ENCODE measurements around the gene AMER3.

The AMER3 gene

DNA sequence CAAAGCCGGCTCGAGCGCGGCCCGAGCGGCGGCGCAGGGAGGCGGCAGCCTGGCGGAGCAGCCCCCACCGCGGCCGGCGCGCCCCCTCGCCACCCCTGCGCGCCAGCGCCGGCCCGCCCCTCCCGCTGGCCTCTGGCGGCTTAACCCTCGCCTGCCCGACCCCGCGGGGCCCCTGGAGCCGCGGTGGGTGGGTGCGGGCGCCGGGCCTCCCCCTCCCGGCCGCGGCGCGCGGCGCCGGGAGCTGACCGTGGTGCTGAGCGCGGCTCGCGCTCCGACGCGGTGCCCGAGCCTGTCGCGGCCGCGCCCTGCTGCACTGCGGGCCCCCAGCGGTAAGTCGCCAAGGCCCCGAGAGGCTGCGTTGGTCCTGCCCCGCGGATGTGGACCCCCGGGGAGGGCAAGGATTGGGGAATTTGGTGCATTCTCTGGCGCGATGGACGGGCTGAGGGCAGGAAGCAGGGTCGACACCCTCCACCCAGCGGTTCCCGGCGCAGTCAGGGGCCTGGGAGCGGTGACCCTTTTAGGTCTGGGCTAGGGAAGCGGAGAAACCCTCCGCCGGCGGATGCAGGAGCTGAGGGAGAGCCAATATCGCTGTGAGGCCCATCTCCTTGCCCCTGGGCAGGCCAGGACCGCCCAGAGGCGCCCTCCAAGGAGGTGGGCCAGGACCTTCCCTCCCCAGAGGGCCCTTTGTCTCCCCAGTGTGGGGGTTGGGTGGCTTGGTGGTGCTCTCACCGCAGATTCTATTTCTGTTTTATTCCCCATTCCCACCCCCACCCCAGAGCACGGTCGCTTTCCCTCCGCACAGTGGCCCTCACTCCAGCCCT is 923 bp downstream of the AMER3 start:
- no peak for DNase-seq (ENCODE audit: low spot score)

DNA sequence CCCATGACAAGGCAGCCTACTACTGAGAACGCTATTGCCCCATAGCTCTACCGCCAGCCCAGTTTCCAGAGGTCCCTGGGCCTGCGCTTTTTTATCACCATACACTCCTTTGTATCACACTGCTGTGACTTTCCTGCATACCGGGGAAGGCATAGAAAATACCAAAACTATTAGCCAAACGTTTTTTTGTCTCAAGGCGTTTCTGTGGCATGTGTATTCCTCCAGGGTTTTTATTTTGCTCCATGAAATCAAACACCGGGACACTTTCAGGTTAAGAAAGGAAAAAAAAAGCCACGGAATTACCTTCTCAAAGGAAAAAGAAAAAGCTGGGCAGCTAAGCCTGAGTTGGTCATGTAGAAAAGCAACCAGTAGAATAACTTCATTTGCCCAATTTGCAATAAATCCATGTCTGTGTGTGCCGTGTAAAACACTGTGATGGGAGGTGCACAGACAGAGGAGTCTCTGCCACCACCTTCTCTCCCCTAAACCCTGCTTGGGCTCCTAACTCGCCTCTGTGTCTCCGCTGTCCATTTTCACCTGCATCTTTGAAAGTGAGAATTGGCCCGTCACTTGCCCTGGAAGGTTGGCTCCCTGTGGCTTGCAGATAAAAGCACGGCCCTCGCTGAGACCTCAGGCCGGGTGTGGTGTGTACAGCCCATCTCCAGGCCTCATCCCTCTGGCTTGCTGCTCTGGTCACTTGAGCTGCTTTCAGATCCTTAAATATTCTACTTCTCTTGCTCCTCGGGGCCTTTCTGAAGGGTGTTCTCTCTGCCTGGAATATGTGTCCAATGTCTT is 1.7 kb downstream of the AMER3 start:
- DNase-seq (ENCODE audit: low spot score) = no peak

DNA sequence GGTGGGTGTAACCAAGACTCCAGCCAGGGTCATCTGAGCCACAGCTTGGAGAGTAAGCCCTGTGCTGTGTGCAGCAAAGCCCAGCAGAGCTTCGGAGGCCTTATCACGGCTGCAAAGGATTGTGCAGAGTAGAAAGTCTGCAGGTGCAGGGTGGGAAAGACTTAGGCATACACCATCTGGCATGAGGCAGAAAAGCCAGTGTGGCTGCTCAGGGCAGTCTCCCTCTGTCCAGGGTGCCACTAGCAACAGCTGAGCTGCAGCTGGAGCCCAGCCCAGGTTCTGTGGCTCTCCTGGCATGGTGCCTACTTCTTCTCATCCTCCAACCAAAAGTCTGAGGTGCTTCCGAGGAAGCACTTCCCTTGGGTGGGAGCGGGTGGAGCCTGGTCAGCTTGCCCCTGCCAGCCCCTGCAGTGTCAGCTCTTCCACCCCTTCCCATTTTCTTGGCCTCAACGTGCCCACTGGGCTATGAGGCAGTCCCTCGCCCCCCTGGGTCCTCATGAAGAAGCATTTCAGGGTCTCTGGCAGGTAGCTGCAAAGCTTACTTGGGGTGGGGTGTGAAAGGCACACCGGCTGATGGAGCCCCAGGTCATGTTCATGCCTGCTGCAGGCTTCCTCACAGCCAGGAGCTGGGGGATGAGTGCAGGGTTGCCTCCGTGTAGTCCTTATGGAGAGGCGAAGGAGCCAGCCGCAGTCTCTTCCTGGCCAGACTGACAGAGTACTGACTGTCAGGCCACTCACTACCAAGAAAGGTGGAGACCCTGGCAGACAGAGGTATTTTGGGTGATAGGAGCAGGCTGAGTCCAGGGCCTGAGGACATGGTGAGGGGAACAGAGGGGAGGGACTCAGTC is 4.8 kb downstream of the AMER3 start:
- DNase-seq (ENCODE audit: low spot score) = no peak

DNA sequence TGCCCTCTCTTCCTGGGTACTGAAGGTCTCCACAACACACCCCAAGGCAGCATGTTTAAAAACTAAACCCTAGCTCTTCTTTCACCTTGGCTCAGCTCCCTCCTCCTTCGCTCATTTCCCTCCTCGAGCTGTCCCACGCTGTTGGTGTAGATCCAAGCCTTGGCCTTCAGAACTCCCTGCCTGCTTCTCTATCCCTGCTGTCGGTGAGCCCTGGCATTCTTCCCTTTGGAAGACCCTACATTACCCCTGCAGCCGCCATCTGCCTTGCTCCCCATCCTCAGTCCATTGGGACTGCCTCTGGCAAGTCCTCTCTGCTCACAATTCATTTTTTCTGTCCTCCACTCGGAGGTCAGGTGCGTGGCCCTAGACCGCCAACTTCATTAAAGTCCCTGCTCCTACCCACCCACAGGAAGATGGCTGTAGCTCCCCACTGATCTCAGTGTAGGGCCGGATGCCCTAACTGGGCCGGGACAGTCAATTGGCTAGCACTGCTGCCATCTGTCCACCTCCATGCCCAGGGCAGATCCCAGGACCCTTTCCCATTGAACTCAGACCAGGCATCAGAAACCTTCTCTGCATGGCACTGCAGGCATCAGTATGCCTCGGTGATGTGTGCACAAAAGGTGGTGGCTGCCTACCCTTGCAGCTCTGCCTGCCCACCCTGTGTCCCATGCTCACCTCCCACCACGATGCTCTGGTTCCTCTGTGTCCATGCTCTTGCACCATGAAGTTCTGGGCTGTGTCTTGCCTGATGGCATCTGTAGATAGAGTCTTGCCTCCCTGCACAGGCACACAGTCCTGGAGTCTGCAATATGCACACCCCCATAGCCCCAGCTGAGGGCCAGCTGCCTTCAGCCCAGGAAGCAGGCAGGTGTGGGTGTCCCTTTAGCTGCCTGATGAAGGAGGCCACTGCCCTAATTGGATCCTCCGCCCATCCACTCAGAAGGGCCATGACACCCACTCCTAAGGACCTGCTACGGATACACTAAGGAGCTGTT is 5.7 kb downstream of the AMER3 start:
- DNase-seq (ENCODE audit: low spot score) = no peak

- no peak for DNase-seq (ENCODE audit: low spot score)
Observed at GRCh38 chr2:130762031-130762909, 6.9 kb downstream of the AMER3 start.

GRCh38 chr2:130762910-130763385 is 7.6 kb downstream of the AMER3 start:
- DNase-seq (ENCODE audit: low spot score) = no peak

DNA sequence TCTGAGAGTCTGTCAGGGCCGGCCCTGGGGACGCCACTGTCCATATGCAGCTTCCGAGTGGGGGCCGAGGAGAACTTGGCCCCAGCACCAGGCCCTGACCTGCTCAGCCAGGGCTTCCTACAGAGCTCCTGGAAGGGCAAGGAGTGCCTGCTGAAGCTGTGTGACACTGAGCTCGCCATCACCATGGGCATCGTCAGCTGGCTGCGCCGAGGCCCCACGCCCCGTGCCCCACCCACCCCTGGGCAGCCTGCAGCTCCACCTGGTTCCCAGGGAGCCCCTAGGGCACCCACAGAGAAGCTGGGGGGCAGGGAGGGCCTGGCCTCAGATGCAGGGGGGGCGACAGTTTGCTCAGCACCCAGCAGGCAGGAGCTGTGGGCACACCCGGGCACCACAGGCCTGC is 8.1 kb downstream of the AMER3 start:
- no peak for DNase-seq (ENCODE audit: low spot score)

- no peak for DNase-seq (ENCODE audit: low spot score)
Observed at GRCh38 chr2:130764035-130764820, 8.9 kb downstream of the AMER3 start.

DNA sequence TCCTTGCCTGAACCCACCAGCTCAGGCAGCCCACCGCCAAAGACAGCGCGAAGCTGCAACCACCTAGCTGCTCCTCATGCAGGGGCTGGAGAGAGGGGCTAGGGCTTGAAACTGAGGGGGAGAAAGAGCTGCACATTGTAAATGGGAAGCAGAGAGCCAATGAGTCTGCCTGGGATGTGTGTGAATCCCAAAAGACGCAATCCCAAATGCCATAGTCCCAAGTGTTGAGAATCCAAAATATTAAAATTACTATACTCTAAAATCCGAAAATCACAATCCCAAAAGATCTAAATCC is 9.4 kb downstream of the AMER3 start:
- no peak for DNase-seq (ENCODE audit: low spot score)

- DNase-seq (ENCODE audit: low spot score) = no peak
Observed at GRCh38 chr2:130765464-130765863, 10.1 kb downstream of the AMER3 start.

DNA sequence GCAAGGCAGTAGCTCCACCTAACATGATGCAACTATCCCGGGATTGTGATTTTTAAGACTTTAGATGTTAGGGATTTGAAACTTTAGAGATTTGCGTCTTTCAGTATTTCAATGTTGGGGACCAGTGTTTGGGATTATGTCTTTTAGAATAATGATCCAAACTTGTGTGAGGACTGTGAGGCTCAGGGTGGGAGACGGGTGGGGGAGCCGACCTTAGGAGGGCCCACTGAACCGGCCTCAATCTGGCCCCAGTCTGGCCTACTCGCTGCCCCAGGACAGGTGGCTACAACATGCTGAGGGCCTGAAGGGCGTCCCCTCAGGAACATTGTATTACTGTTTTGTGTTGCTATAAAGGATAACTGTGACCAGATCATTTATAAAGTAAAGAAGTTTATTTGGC is 10.7 kb downstream of the AMER3 start:
- no peak for DNase-seq (ENCODE audit: low spot score)

DNA sequence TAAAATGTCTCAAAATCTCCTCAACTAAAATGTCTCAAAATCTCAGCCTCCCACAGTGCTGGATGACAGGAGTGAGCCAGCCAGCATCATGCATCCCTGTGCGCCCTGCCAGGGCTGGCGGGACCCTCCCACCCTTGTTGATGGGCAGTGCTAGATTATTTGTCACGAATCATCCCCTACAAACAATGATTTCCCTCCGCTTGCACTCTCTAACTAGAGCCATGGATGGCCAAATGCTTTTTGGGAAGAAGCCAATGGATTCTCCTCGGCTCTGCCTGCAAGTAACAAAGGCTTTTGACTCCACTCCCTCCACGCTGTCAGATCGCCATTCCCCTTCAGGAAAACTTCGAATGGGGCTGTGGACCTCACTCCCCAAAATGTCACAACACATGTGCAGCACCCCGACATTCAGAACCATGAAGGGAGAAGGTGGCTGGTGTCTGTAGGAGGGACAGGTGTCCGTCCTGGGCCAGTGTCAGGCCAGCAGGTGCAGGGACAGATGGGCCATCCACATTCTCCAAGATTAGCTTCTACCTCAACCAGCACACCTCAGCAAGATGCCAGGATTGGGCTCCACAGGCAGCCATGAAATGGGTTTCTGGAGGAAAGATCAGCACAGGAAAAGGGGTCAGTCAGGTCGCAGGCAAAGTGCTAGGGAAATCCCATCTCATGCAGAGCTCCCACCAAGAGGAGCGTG is 11.5 kb downstream of the AMER3 start:
- no peak for DNase-seq (ENCODE audit: low spot score)

DNA sequence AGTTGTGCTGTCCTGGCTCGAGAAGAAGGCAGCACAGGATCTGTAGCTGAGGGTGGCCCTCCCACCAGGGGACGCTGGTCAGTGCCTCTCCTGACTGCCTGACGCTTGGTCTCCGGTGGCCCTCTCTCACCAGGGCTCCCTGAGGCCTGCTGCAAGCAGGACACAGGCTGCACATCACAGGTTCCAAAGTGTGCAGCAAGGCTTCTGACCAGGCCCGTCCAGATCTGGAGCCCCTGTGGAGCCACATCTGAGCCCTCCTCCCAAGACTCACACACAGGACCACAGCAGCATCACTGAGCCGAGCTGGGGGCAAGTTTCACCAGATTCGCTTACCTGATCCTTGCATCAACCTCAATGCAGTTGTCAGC is 12.1 kb downstream of the AMER3 start:
- DNase-seq (ENCODE audit: low spot score) = no peak

- DNase-seq (ENCODE audit: low spot score) = no peak
Observed at GRCh38 chr2:130768191-130768855, 13.0 kb downstream of the AMER3 start.

- no peak for DNase-seq (ENCODE audit: low spot score)
Observed at GRCh38 chr2:130769343-130769907, 14.1 kb downstream of the AMER3 start.

DNA sequence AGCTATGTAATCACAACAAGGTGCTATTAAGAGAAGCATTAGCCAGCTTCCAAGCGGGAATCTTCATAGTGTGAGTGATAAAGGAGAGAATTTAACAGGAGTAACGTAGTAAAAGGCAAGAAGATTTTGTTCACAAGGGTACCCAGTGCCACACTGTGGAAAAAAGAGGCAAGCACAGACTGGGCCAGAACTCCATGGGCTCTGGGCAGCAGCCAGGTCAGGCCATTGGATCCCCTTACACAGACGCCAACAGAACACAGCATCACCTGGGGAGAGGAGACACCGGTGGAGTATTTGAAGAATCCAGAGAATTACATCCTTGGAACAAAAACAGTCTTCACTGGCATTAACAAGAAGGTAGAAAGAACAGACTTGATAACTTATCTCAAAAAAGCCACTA is 21.2 kb downstream of the AMER3 start:
- DNase-seq (ENCODE audit: low spot score) = no peak

DNA sequence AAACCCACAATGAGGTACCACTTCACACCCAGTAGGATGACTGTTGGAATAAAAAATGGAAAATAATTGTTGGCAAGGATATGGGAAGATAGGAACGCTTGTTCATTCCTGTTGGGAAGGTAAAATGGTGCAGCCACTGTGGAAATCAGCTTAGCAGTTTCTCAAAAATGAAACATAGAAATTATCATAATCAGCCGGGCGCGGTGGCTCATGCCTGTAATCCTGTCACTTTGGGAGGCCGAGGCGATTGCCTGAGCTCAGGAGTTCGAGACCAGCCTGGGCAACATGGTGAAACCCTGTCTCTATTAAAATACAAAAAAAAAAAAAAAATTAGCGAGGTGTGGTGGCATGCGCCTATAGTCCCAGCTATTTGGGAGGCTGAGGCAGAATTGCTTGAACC is 23.4 kb downstream of the AMER3 start:
- DNase-seq (ENCODE audit: low spot score) = no peak

- no peak for DNase-seq (ENCODE audit: low spot score)
Observed at GRCh38 chr2:130785466-130786055, 30.2 kb downstream of the AMER3 start.

All from activated CD4-positive, alpha-beta T cell treated with anti-CD3 and anti-CD28 coated beads, Interleukin-2, Interleukin-4, amounts not matched to agents 100 ng/mL and 50 ng/mL, durations not matched to agents 16 hours and 8 hours (primary cell).